ENCODE measurements around the gene OR1N2.

DNA sequence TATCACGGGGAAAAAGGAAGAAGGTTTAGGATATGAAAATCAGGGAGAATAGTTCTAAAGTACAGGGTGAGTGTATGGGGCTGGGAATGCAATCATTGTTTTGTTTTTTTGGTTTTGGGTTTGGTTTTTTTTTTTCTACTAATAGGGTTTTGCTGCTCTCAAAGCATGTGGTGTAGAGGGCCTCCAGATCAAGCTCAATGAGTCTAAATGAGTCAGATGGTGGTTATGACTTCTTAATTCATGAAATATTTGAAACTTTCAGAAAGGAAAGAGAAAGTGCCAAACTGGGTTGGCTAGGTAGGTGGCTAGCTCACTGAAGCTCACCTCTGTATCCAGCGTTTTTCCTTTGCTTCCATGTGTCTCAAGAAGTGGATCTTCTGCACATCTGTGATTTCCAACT lies 19.5 kb downstream of the OR1N2 start:
- no peak for TF ChIP-seq CTCF (IDR thresholded peaks at IDR 0.05)
- TF ChIP-seq POLR2A (IDR thresholded peaks at IDR 0.05): no peak

Measured in ovary (tissue), 3 donors.